HEK293T (cell line): ENCODE measurements around the gene CAST.

ENCODE experiments used
- ARNT ChIP-seq: fragments of 450-650 bp; IDR thresholded peaks from 2 replicates; pipeline ENCODE4 v1.6.1; 2017; ENCODE audit warnings: mild to moderate bottlenecking
- BHLHE40 ChIP-seq: fragments of 450-650 bp; IDR thresholded peaks from 2 replicates; pipeline ENCODE4 v1.6.1; 2016; ENCODE audit warnings: mild to moderate bottlenecking, moderate library complexity, borderline replicate concordance
- CTBP1 ChIP-seq: fragments of 450-650 bp; IDR thresholded peaks from 2 replicates; pipeline ENCODE4 v1.6.1; 2016; ENCODE audit warnings: borderline replicate concordance
- ELF4 ChIP-seq: fragments of 450-650 bp; IDR thresholded peaks from 2 replicates; pipeline ENCODE4 v1.6.1; 2017; ENCODE audit warnings: antibody characterized with exemption
- FOXA1 ChIP-seq: fragments of 450-650 bp; IDR thresholded peaks from 2 replicates; pipeline ENCODE4 v1.6.1; 2016; ENCODE audit warnings: mild to moderate bottlenecking
- FOXK2 ChIP-seq: fragments of 450-650 bp; IDR thresholded peaks from 2 replicates; pipeline ENCODE4 v1.6.1; 2016; ENCODE audit warnings: mild to moderate bottlenecking
- FOXM1 ChIP-seq: fragments of 450-650 bp; IDR thresholded peaks from 2 replicates; pipeline ENCODE4 v1.6.1; 2017; ENCODE audit warnings: mild to moderate bottlenecking, borderline replicate concordance
- L3MBTL2 ChIP-seq: fragments of 450-650 bp; conservative IDR thresholded peaks from 2 replicates; pipeline ENCODE4 v1.6.1; 2016; ENCODE audit warnings: mild to moderate bottlenecking
- SP1 ChIP-seq: fragments of 450-650 bp; IDR thresholded peaks from 2 replicates; pipeline ENCODE4 v1.6.1; 2017
- TARDBP ChIP-seq: fragments of 450-650 bp; IDR thresholded peaks from 2 replicates; pipeline ENCODE4 v1.6.1; 2016
- ZNF384 ChIP-seq: fragments of 450-650 bp; IDR thresholded peaks from 2 replicates; pipeline ENCODE4 v1.6.1; 2016

GRCh38 chr5:96812851-96813250, 150.7 kb downstream of the CAST start:
- TF ChIP-seq BHLHE40 (no peak), FOXM1 (no peak), ZNF384 (no peak), FOXA1 (no peak), ELF4 (no peak), SP1 (no peak), FOXK2 (no peak), TARDBP (no peak), ARNT (no peak), CTBP1 (no peak), L3MBTL2 (no peak)
